Neuron (in vitro differentiated cells): ENCODE measurements around the gene APLF.
"Not testable (repeated sequence)": the region's sequence is repeated elsewhere in the genome, so short reads cannot be mapped to it uniquely, and the experiment has no call there.

Source experiments
- H2AFZ ChIP-seq: one replicate; pipeline ENCODE4 v1.6.1; 2013; ENCODE audit warnings: low read depth, mild to moderate bottlenecking, inconsistent platforms, low read length, moderate library complexity
- H3K27me3 ChIP-seq: one replicate; pipeline ENCODE4 v1.6.1; 2013; ENCODE audit warnings: low read length; ENCODE audit not compliant: insufficient read depth
- H3K36me3 ChIP-seq: one replicate; pipeline ENCODE4 v1.6.1; 2013; ENCODE audit warnings: low read length; ENCODE audit not compliant: insufficient read depth
- H3K4me1 ChIP-seq: one replicate; pipeline ENCODE4 v1.6.1; 2013; ENCODE audit warnings: low read length; ENCODE audit not compliant: insufficient read depth
- H3K4me3 ChIP-seq: 2 replicates; pipeline ENCODE4 v1.5.1; 2013; ENCODE audit warnings: mild to moderate bottlenecking, low read length, moderate library complexity
- H3K9me3 ChIP-seq: one replicate; pipeline ENCODE4 v1.6.1; 2013; ENCODE audit warnings: low read length

The APLF gene

GRCh38 chr2:68505603-68506159, 38.3 kb downstream of the APLF start:
- Histone ChIP-seq H3K4me1 (no peaks in the 10 kb centered on the region), H3K27me3 (no peaks in the 10 kb centered on the region), H3K4me3 (no peak overlapping the region), H3K9me3 (no peaks in the 10 kb centered on the region), H3K36me3 (no peaks in the 10 kb centered on the region), H2AFZ (no peak overlapping the region)

- H2AFZ ChIP-seq = no peak overlapping the region
- no peak overlapping the region for H3K4me3 ChIP-seq
- no peaks in the 10 kb centered on the region for H3K27me3 ChIP-seq
- H3K36me3 ChIP-seq = no peaks in the 10 kb centered on the region
- H3K4me1 ChIP-seq = no peaks in the 10 kb centered on the region
- no peaks in the 10 kb centered on the region for H3K9me3 ChIP-seq
Observed at GRCh38 chr2:68506170-68506569, 38.8 kb downstream of the APLF start.

- no peaks in the 10 kb centered on the region for H3K36me3 ChIP-seq
- no peak overlapping the region for H2AFZ ChIP-seq
- H3K4me3 ChIP-seq = no peak overlapping the region
- no peaks in the 10 kb centered on the region for H3K4me1 ChIP-seq
- no peaks in the 10 kb centered on the region for H3K27me3 ChIP-seq
- no peaks in the 10 kb centered on the region for H3K9me3 ChIP-seq
Observed at GRCh38 chr2:68512326-68512725, 44.9 kb downstream of the APLF start.

- H3K27me3 ChIP-seq = no peaks in the 10 kb centered on the region
- no peaks in the 10 kb centered on the region for H3K4me1 ChIP-seq
- H3K36me3 ChIP-seq = no peaks in the 10 kb centered on the region
- no peaks in the 10 kb centered on the region for H3K9me3 ChIP-seq
- no peak overlapping the region for H2AFZ ChIP-seq
- H3K4me3 ChIP-seq = no peak overlapping the region
Observed at GRCh38 chr2:68512966-68513365, 45.6 kb downstream of the APLF start.

- Histone ChIP-seq H3K4me1 (no peaks in the 10 kb centered on the region), H2AFZ (no peak overlapping the region), H3K36me3 (no peaks in the 10 kb centered on the region), H3K27me3 (no peaks in the 10 kb centered on the region), H3K4me3 (no peak overlapping the region), H3K9me3 (no peaks in the 10 kb centered on the region)
Observed at GRCh38 chr2:68514316-68514929, 47.0 kb downstream of the APLF start.

GRCh38 chr2:68516051-68516955, 48.9 kb downstream of the APLF start:
- Histone ChIP-seq H3K27me3 (no peaks in the 10 kb centered on the region), H3K36me3 (no peaks in the 10 kb centered on the region), H3K9me3 (no peaks in the 10 kb centered on the region), H3K4me3 (no peak overlapping the region), H3K4me1 (no peaks in the 10 kb centered on the region), H2AFZ (no peak overlapping the region)

- Histone ChIP-seq H3K4me3 (no peak overlapping the region), H3K36me3 (no peaks in the 10 kb centered on the region), H3K4me1 (no peaks in the 10 kb centered on the region), H3K27me3 (no peaks in the 10 kb centered on the region), H3K9me3 (no peaks in the 10 kb centered on the region), H2AFZ (no peak overlapping the region)
Observed at GRCh38 chr2:68519236-68519635, 51.9 kb downstream of the APLF start.

- Histone ChIP-seq H2AFZ (no peak overlapping the region), H3K36me3 (no peaks in the 10 kb centered on the region), H3K9me3 (no peaks in the 10 kb centered on the region), H3K27me3 (no peaks in the 10 kb centered on the region), H3K4me1 (no peaks in the 10 kb centered on the region), H3K4me3 (no peak overlapping the region)
Observed at GRCh38 chr2:68521037-68521436, 53.7 kb downstream of the APLF start.

GRCh38 chr2:68526943-68527342, 59.6 kb downstream of the APLF start:
- H3K4me3 ChIP-seq, H2AFZ ChIP-seq, H3K36me3 ChIP-seq, H3K9me3 ChIP-seq, H3K4me1 ChIP-seq, H3K27me3 ChIP-seq: not testable (repeated sequence)

- not testable (repeated sequence) for H3K4me1 ChIP-seq, H3K9me3 ChIP-seq, H3K4me3 ChIP-seq, H3K36me3 ChIP-seq, H3K27me3 ChIP-seq, H2AFZ ChIP-seq
Observed at GRCh38 chr2:68527343-68528081, 60.1 kb downstream of the APLF start.

GRCh38 chr2:68529156-68529555, 61.8 kb downstream of the APLF start:
- not testable (repeated sequence) for H3K36me3 ChIP-seq, H3K27me3 ChIP-seq, H3K4me1 ChIP-seq, H3K9me3 ChIP-seq, H3K4me3 ChIP-seq, H2AFZ ChIP-seq

GRCh38 chr2:68529651-68530050, 62.3 kb downstream of the APLF start:
- not testable (repeated sequence) for H3K36me3 ChIP-seq, H3K27me3 ChIP-seq, H2AFZ ChIP-seq, H3K4me1 ChIP-seq, H3K9me3 ChIP-seq, H3K4me3 ChIP-seq

GRCh38 chr2:68536000-68536399, 68.6 kb downstream of the APLF start:
- no peaks in the 10 kb centered on the region for H3K36me3 ChIP-seq
- H3K4me3 ChIP-seq = no peak overlapping the region
- no peaks in the 10 kb centered on the region for H3K9me3 ChIP-seq
- H3K27me3 ChIP-seq = no peaks in the 10 kb centered on the region
- no peaks in the 10 kb centered on the region for H3K4me1 ChIP-seq
- no peak overlapping the region for H2AFZ ChIP-seq
